DMS53 treated with DMSO at 0.1 percent for 48 hours (cell line): ENCODE data around the gene ABHD12.
A peak's percentile ranks its signal among the peaks of the same experiment; 100 is the strongest.

Source experiments
- DNase-seq: peaks from one replicate; lab custom pipeline; 2025; ENCODE audit not compliant: unreplicated experiment; lab: John Stamatoyannopoulos, UW

The ABHD12 gene

DNA sequence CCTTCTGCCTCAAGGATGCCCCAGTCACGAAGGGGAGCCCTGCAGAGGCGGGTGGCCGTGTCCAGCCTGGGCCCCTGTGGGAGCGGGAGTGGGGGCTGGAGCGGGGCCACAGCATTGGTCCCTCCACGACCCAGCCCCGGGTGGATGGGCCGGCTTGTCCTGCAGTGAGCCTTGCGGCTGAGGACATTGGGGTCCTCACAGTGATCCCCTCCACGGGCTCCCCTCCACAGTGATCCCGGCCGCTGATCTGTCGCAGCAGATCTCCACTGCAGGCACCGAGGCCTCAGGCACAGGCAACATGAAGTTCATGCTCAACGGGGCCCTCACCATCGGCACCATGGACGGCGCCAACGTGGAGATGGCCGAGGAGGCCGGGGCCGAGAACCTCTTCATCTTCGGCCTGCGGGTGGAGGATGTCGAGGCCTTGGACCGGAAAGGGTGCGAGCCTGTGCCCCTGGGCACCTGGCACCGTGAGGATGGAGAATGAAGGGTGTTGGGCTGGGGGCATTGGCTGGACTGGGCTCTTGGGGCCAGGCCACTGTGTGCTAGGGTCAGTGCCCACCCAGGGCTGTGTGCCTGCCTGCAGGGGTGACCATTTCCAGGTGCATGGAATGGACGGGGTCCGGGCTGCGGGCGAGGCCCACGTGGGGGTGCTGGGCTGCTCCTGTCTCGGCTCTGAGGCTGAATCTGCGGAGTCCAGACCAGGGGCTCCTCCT lies 98.3 kb downstream of the ABHD12 start:
- no peak for DNase-seq

GRCh38 chr20:25291432-25292133 lies 99.1 kb downstream of the ABHD12 start:
- no peak for DNase-seq

- no peak for DNase-seq
Observed at GRCh38 chr20:25290646-25291431, 99.8 kb downstream of the ABHD12 start.

DNA sequence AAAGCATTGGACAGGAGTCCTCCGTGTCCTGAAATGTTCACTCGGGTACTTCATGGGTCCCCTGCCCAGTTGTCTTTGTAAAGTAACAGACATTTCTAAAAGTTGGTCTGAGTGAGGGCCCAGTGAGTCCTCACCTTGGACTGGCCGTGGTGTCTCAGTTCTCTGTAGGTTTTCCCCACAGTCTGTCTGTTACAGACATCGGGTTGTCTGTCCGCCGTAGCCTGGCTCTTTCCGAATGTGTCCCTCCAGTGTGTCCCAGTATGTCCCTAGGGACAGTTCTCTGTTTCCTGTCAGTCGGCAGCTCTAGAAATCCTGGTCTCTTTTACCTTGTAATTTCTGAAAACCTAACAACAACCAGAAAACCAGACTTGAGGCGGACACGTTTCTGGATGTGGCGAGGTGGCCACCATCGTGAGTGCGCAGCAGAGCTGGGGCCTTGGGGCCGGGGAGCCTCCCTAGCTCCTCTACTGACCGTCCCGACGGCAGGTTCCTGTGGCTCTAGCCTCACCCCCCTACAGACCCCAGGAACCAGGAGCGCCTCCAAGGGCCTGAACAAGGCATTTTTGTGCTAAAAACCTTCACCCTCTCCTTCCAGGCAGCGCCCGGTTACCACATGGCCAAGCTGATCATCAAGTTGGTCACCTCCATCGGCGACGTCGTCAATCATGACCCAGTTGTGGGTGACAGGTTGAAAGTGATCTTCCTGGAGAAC lies 100.6 kb downstream of the ABHD12 start:
- DNase-seq = no peak

- no peak for DNase-seq
Observed at GRCh38 chr20:25288291-25289181, 102.1 kb downstream of the ABHD12 start.

- no peak for DNase-seq
Observed at GRCh38 chr20:25287631-25288290, 102.9 kb downstream of the ABHD12 start.

GRCh38 chr20:25286917-25287316 lies 103.7 kb downstream of the ABHD12 start:
- no peak for DNase-seq

- no peak for DNase-seq
Observed at GRCh38 chr20:25285856-25286798, 104.5 kb downstream of the ABHD12 start.

DNA sequence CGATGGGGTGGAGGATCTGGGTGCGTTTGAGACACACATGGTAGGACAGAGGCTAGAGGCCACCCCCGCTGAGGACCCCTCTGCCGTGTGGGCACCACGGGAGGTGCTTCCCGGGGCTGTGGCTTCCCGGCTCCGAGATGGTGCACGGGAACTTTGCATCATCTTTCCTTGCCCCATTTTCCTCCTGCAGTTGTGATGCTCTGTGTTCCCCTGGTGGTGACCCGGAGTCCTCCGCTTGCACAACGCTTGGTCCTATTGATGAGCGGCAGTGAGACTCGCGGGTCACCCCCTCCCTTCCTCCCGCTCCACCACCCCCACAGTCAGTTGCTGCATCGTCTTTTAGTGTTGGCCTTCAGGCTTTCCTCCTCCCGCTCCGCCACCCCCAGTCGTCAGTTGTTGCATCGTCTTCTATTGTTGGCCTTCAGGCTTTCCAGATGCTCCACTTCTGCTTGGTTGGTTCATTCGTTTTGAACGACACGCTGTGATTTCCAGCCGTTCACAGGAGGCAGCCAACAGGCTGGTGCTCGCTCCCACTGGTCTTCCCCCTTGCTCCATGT lies 105.5 kb downstream of the ABHD12 start:
- DNase-seq = no peak

DNA sequence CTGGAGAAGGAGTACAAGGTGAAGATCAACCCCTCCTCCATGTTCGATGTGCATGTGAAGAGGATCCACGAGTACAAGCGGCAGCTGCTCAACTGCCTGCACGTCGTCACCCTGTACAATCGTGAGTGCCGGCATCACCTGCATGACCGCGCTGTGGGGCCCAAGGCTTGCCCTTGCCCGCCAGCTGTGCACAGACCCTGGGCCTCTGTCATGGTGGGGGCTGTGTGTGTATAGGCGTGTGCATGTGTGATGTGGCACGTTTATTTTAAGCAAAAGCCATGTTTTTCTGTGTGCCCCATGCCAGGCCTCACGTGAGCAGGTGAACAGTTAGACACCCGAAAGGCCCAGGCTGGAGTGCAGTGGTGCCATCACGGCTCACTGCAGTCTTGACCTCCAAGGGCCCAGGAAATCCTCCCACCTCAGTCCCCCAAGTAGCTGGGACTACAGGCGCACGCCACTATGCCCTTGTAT lies 106.5 kb downstream of the ABHD12 start:
- DNase-seq = no peak

GRCh38 chr20:25283221-25283951 lies 107.2 kb downstream of the ABHD12 start:
- no peak for DNase-seq

DNA sequence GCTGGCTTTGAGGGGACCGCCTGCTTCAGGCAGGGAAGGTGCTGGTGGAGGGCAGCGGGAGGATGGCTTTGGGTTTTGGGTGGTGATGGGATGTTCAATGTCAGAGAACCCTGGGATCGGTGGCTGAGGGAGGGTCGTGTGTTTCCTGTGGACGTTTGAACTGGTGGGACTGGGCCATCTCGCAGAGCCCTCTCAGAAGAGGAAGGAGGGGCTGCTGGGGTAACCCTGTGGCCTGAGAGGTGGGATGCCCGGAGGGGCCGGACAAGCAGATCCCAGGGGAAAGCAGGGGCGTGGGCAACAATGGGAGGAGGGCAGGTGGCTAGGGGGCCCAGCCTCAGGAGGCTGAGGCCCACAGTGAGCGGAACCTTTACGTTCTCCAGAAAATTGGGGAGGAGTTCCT lies 107.8 kb downstream of the ABHD12 start:
- DNase-seq = no peak

DNA sequence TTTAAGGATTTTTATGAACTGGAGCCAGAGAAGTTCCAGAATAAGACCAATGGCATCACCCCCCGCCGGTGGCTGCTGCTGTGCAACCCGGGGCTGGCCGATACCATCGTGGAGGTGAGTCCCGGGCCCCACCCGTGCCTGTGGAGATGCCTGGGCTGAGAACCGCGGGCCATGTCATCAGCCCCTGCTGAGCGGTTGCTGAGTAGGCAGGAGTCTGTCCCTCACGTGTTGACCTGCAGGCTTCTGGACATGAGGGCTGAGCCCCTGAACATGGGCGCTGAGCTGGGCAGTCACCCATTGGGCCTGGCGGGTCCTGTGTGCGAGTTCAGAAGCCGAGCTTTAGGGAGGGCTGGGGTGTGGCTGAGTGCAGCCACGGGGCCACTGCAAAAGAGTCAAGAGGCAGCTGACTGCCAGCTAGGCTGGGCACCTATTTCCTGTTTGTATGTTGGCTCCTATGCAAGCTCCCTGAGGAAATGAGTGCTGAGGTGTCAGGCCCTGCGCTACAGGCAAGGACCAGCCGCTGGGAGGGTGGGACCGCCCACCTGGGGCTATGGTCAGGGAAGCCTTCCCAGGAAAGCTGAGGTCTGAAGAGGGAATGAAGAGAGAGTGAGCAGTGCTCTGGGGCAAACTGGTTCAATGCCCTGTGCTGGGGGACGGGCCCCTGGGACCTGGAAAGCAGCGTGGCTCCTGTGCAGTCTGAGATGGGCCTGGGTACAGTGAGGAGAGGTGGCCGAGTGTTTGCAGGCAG lies 108.4 kb downstream of the ABHD12 start:
- no peak for DNase-seq

GRCh38 chr20:25281541-25281991 lies 109.1 kb downstream of the ABHD12 start:
- peak; percentile 68 for DNase-seq

DNA sequence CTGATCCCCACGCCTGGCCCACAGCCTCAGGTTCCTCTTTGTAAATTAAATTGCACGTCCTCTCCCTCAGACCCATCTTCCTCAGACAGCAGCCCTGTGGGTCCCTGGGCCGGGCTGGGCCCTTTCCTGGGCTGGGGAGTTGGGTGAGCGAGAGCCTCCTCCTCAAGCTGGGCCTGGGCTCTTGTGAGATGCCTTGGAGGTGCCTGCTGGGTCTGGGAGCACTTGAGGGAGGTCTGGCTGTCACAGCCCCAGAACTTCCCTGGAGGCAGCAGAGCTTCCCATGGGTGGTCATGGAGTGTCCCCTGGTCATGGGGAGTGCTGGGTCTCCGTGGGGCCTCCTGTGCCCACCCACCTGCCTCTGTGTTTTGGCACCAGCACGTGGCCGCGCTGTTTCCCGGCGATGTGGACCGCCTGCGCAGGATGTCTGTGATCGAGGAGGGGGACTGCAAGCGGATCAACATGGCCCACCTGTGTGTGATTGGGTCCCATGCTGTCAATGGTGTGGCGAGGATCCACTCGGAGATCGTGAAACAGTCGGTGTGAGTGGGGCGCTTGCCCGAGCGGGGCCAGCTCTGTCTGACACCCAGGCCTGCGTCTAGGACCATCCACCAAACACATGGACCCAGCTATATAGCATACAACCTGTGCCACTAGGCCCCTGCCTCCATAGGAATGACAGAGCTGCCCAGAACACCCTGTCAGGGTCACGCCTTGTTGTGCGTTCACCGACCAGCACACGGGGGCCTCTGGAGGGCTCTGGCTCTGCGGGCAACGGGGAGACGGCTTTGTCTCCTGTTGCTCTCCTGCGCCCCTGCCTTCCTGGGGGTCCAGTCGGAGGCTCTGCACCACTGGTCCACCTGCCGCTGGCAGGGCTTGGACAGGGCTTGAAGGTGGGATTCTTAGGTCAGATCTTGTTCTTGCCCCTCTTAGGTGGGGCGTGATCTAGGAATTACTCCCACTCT lies 109.8 kb downstream of the ABHD12 start:
- DNase-seq = no peak
